Kidney tubule cell (primary cell): ENCODE measurements around the gene F11R.
"Not testable (repeated sequence)": the region's sequence is repeated elsewhere in the genome, so short reads cannot be mapped to it uniquely, and the experiment has no call there.

Experiments
- DNase-seq: peaks from one replicate; pipeline ENCODE4 v3.0.0-alpha.2; 2018; ENCODE audit warnings: low spot score

Gene F11R

DNA sequence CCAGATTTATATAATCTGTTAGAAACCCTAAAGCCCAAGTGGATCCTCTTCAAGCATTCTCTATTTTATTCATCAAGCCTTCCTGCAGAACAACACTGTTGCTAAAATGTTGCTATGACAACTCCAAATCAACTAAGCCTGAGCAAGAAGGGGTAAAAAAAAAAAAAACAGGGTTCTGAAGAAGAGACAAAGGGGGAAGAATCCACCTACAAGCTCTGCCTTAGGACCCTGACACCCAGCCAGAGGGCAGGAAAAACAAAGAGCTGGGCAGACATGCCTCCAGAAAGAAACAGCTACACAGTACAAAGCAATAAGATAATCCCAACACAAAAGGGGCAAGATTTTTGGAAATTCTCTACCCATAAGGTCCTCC, 23.6 kb upstream of the F11R start:
- no peak for DNase-seq

- no peak for DNase-seq
These were observed 18.6 kb upstream of the F11R start for GRCh38 chr1:161039546-161039945.

DNA sequence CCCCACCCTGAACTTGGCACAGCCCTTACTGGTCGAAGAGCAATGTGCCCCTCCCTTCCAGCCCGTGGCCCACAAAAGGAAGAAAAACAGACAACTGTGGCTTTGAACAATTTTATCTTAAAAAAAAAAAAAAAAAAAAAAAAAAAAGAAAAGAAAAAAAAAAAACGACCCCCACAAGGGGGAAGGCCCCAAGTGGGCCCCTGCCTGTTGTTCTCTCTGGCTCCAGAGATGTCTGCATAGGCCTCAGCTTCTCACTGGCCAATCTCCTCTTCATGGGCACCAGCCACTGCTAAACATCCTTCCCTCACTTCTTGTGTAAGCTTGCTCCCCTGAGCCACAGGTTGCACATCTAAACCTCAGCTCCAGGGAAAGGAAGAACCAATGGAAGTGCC, 18.2 kb upstream of the F11R start:
- DNase-seq = no peak

DNA sequence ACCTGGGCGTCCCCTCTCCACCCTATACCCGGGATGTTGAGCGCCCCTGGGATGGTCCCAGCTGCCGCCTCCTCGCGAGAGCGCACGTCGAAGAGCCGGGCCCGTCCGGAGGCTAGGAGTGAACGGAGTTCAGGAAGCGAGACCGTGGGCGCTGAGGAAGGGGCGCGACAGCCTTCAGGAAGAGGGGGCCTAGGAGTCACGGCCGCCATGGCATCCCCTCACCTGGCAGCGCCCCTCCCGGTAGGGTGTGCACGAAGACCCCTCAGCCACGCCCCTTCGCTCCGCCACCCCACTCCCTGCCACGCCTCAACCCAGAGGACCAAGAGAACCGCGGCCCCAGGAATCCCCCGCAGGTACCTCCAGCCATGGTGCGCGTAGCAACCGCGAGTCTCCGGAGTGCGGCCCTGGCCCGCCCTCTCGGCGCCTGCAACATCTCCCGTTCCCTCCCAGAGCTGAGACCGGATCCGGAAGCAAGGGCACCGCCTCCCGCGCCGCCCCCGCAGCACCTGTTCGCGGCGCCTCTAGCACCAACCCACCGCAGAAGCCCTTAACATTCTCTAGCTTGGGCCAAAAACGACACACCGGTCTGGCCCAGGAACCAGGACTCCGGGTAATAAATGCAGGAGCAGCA, 17.7 kb upstream of the F11R start, which contains the start of gene TSTD1:
TSS of gene TSTD1 (minus strand) at position 442 of the 631 bp plus-strand sequence. CDS start at position 367, 75 bp downstream.
- DNase-seq = peak; percentile 79

DNA sequence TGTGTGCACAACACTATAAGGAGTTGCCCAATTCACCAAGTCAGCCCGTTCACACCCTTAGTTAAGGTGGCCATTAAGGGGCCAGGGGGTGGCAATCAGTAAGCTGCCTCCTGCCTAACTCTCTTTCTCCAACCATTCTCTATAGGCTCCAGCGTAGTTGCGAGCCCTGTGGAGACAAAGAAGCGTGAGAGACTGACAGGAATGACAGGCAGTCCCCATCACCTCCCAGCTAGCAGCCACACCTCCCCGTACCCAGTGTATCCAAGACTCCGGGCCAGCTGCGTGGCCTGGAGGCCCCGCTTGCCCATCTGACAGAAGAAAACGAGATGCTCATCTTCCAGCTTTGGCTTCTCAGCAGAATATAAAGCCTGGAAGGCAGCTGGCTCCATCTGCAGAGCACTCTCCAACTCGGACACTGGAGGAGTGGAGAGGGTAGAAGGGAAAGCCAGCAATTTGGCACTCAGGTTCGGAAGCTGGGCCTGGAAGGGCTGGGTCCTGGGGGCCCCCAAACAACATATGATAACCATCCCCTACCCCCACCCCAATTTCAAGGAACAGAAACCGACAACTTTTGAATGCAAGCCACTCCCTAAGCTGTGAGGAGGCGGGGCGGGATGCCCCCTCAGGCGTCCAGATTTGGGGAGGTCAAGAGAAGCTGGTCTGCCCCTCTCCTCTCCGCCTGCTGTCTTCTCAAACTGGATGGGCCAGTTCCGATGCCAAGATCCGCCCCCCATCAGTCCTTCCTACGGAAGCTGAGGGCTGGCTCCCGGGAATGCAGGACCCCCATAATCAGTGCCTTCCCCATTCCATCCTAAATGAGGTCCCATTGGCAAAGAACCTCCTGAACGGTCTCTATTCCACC, 16.9 kb upstream of the F11R start:
- no peak for DNase-seq

- DNase-seq = no peak
These were observed 12.8 kb upstream of the F11R start for GRCh38 chr1:161033751-161034150.

DNA sequence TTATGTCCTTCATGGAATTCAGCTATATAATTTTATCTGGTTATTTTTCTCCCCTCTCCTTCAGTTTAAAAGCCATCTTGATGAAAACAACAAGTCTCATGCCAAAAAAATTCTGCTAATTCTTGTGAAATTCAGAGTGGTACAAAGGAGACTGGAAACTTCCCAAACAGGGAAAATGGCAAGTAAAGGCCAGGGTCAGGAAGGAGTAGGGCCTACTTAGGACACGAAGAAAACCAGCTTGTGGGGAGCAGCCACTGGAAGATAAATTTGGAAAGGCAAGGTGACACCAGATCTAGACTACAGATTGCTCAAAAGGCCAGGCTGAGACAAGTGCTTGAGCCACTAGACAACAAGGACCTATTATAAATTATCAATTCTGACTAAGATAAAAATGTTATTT, 11.5 kb upstream of the F11R start:
- DNase-seq = no peak

DNA sequence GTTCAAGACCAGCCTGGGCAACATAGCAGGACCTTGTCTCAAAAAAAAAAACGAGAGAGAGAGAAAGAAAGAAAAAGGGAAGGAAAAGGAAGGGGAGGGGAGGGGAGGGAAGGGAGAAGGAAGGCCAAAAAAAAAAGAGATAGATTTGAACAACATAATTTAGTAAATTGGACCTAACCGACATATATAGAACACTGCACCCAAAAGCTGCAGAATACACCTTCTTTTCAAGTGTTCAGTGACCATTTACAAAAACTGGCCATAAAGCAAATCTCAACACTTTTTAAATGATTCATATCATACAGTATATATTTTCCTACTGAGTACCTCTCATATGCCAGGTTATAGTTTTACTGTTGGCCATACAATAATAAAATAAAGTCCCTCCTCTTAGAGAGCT, 10.9 kb upstream of the F11R start:
- no peak for DNase-seq

DNA sequence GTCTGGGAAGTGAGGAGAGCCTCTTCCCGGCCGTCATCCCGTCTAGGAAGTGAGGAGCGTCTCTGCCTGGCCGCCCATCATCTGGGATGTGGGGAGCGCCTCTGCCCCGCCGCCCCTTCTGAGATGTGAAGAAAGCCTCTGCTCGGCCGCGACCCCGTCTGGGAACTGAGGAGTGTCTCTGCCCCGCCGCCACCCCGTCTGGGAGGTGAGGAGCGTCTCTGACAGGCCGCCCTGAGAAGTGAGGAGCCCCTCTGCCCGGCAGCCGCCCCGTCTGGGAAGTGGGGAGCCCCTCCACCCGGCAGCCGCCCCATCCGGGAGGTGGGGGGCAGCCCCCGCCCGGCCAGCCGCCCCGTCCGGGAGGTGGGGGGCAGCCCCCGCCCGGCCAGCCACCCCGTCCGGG, 8.5 kb upstream of the F11R start:
- DNase-seq = not testable (repeated sequence)

- not testable (repeated sequence) for DNase-seq
These were observed 6.0 kb upstream of the F11R start for GRCh38 chr1:161026954-161027353.

- not testable (repeated sequence) for DNase-seq
These were observed 1.5 kb upstream of the F11R start for GRCh38 chr1:161022432-161022831.

DNA sequence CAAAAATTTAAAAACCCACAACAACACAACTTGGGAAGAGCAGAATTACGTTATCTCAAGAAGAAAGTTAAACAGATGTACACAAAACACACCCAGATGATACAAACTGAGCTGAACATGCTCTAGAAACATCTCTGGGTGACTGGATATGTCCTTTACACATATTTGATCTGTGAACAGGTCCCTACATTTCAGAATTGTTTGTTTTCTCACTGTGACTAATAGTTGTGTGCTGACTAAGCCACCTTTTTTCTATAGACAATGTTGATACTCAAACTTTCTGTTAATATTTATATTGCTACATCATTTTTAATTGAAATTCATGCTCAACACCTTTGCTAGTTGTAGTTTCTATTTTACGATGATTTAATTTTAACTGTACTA, 1.0 kb upstream of the F11R start:
- peak; percentile 66 for DNase-seq

- DNase-seq = peak; percentile 99
These were observed 415 bp upstream of the F11R start for GRCh38 chr1:161021165-161021969.

DNA sequence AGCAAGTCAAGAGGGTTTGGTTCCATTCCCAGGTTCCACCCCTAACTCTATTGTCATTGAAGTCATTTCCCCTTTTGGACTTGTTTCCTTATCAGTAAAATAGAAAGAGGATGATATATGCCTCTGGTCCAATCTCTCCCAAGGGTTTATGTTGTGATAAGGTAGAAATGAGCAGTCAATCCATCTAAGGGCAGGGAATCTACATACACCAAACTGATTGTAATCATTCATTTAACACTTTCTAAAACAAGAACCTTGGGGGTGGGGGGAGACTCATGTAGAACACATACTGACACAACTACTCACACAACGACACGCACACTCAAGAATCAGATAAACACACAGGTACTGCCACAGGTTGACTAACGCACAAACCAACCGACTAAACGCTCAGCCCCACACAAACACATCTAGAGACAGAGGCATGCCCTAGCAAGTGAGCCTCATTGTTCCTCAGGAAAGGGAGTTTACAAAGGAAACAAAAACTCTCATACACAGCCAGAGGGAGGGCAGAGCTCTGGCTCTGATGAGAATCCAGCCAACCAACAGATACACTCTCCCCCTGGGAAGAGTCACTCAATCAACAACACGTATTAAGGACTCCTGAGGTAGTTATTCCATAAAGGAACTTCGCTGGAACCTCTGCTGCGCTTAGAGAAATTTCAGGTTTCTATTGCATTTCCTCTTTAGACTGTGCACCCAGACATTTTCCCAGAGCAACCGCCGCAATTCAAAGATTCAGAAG, 1.0 kb downstream of the F11R start:
- DNase-seq = peak; percentile 51

GRCh38 chr1:161019111-161019660, 1.8 kb downstream of the F11R start:
- DNase-seq = not testable (repeated sequence)

- no peak for DNase-seq
These were observed 2.4 kb downstream of the F11R start for GRCh38 chr1:161018631-161018930.

GRCh38 chr1:161017756-161018630, 3.0 kb downstream of the F11R start:
- DNase-seq = peak; percentile 52

- DNase-seq = not testable (repeated sequence)
These were observed 3.8 kb downstream of the F11R start for GRCh38 chr1:161017181-161017580.

DNA sequence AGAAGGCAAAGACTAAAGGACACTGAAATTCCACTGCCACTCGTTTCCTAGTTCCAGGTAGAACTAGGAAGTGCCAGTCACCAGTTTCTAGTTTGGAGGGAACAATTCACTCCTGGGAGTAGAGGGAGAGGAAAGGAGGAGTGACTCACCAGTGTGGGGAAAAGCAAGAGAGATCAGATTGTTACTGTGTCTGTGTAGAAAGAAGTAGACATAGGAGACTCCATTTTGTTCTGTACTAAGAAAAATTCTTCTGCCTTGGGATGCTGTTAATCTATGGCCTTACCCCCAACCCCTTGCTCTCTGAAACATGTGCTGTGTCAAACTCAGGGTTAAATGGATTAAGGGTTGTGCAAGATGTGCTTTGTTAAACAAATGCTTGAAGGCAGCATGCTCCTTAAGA, 4.3 kb downstream of the F11R start:
- peak; percentile 77 for DNase-seq

GRCh38 chr1:161013488-161014230, 7.3 kb downstream of the F11R start:
- peak; percentile 84 for DNase-seq
